ENCODE measurements around the gene PNPLA6.

Gene PNPLA6

DNA sequence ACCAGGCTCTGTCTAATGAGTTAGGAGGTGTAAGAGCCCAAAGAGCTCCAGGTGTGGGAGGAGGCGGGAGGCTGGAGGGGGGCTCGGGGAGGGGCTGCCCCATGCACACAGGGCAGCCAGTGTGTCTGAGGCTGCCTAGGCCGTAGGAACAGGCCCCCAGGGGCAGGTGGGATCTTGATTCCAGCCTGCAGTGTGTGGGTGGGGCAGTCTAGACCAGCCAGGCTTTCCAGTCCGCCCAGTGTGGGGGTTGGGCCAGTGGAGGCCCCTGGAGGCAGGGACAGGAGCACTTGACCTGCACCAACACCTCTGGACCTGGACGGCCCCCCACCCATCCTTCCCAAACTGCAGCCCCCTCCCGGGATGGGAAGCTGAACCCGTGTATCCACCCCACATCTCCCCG is 54.7 kb downstream of the PNPLA6 start:
- FAIRE-seq = no peak
- TF ChIP-seq, protein P1, sequence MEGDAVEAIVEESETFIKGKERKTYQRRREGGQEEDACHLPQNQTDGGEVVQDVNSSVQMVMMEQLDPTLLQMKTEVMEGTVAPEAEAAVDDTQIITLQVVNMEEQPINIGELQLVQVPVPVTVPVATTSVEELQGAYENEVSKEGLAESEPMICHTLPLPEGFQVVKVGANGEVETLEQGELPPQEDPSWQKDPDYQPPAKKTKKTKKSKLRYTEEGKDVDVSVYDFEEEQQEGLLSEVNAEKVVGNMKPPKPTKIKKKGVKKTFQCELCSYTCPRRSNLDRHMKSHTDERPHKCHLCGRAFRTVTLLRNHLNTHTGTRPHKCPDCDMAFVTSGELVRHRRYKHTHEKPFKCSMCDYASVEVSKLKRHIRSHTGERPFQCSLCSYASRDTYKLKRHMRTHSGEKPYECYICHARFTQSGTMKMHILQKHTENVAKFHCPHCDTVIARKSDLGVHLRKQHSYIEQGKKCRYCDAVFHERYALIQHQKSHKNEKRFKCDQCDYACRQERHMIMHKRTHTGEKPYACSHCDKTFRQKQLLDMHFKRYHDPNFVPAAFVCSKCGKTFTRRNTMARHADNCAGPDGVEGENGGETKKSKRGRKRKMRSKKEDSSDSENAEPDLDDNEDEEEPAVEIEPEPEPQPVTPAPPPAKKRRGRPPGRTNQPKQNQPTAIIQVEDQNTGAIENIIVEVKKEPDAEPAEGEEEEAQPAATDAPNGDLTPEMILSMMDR (IDR thresholded peaks at IDR 0.05; ENCODE audit: insufficient read depth, missing control alignments) = no peak
- DNase-seq (ENCODE audit: insufficient read length, low spot score) = no peak

DNA sequence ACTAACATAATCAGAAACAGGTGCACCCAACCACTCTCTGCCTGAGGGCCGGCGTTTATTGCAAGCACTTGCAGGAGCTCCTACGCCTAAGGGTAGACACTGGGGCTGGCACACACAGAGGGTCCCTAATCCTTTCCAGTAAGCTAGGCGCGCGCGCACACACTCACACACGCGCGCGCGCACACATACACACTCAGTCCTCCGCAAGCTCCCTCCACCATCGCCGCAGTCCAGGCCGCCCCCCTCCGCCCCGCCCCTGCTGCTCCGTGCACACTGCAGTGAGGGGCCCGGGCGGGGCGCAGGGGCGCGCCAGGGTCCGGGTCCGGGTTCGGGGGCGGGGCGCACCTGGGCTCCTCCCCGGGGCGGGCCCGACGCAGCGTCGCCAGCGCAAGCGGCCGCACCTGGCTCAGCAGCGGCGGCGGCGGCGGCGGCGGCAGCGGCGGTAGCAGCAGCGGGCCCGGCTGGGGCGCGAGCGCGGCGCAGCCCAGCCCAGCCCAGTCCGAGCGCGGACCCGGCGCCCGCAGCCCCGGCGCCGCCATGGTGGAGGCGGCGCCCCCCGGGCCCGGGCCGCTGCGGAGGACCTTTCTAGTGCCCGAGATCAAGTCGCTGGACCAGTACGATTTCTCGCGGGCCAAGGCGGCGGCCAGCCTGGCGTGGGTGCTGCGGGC is 60.1 kb downstream of the PNPLA6 start, which contains the start of gene CAMSAP3:
TSS of gene CAMSAP3 (plus strand) at position 398 of the 668 bp plus-strand sequence. CDS start at position 538, 140 bp downstream.
- FAIRE-seq (no peak), DNase-seq (ENCODE audit: insufficient read length, low spot score) (no peak)
- TF ChIP-seq, protein P1 (IDR thresholded peaks at IDR 0.05; ENCODE audit: insufficient read depth, missing control alignments) = no peak

DNA sequence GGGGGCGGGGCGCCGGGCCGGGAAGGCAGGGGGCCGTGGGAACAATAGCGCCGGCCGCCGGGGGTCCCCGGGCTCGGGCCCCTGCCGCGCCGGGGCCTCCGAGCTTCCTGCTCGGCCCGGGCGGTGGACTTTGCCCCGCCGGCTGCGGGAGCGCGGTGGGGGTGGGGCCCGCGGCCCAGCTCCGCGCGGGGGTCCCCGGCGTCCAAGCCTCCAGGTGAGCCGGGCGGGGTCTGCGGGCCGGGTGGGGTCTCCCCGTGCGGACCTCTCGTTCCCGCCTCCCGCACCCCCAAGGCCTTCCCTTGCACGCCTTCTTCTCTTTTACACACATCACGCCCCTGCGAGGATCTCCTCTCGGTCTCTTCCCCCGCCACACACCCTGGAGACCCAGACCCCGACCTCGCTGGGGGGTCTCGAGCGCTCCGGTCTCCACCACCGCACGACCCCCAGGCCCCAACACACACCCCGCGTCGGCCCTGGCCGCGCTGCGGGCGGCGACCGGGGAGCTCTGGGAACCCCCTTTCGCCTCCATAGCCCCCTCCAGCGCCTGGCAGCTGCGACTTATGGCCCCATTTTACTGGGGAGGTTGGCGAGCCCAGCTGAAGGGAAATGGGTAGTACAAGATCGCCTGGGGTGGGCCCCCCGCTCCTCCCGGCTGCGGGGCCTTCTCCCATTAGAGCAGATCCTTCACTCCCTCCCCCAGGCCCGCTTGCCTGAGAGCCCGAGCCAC is 60.9 kb downstream of the PNPLA6 start:
- FAIRE-seq = no peak

DNA sequence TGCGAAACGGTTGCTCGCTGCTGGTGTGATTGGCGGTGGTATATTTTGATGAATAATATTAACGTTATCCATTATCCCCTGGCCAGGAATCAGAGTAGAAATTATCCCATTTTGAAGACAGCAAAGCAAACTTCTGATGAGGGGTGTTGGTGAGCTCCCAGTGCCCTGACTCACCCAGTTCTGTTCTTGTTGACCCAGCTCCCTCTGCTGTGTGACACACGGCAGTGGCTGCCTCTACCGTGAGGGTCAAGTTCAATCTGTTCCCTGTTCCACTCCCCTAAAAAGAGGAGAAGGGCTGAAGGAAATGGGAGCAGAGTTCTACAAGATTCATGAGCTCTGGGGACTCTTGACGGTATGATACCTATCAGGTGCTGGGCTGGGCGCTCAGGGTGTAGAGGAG is 62.2 kb downstream of the PNPLA6 start:
- FAIRE-seq (no peak), DNase-seq (ENCODE audit: insufficient read length, low spot score) (no peak)
- TF ChIP-seq, protein P1 (IDR thresholded peaks at IDR 0.05; ENCODE audit: insufficient read depth, missing control alignments) = no peak

More for the DNA sequence above, 60.9 kb downstream of the PNPLA6 start:
- TF ChIP-seq, protein P1 (IDR thresholded peaks at IDR 0.05; ENCODE audit: insufficient read depth, missing control alignments) = no peak
- DNase-seq (ENCODE audit: insufficient read length, low spot score) = no peak

DNA sequence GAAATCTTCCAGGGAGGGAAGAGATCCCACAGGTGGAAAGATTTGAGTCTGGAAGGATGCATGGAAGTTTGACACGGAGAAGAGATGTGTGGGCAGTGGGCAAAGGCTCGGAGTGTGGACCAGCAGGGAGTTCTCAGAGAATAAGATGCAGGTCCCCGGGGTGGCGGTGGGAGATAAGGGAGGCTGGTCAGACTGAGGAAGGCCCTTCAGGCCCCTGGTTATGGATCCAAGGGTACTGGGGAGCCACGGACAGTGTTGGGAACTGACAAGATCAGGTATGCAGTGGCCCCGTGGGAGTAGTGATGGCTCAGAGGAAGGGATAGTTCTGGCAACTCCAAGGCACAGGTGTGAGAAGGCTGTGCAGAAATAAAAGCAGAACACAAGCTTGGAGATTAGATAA is 62.7 kb downstream of the PNPLA6 start:
- no peak for DNase-seq (ENCODE audit: insufficient read length, low spot score)
- no peak for FAIRE-seq
- TF ChIP-seq, protein P1 (IDR thresholded peaks at IDR 0.05; ENCODE audit: insufficient read depth, missing control alignments) = no peak

DNA sequence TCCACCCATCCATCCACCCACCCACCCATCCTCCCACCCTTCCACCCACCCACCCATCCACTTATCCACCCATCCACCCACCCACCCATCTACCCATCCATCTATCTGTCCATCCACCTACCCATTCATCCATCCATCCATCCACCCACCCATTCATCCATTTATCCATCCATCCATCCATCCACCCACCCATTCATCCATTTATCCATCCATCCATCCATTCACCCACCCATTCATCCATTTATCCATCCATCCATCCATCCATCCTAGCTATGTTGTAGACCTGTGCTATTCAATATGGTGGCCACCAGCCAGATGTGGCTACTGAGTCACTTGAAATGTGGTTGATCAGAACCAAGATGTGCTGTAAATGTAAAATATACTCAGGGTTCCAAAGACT is 65.2 kb downstream of the PNPLA6 start:
- no peak for FAIRE-seq
- TF ChIP-seq, protein P1 (IDR thresholded peaks at IDR 0.05; ENCODE audit: insufficient read depth, missing control alignments) = no peak
- DNase-seq (ENCODE audit: insufficient read length, low spot score) = no peak
